SK-N-SH (cell line): ENCODE measurements around the gene ARHGAP15. TPM values are rescaled to one million over a fixed set of nuclear protein-coding genes. Genes with fewer than 3 reads are reported as not detected.

ENCODE experiments used
- CTCF ChIA-PET: fragments of 300-600, 350-600 bp; formaldehyde crosslinking; extraction: SDS; loops from one replicate; lab custom pipeline; 2021; lab: Yijun Ruan, JAX
- POLR2A ChIA-PET: fragments of 350-600 bp; sonication (Branson Sonifier 250); formaldehyde crosslinking; extraction: SDS; loops from one replicate; lab custom pipeline; 2020; ENCODE audit warnings: antibody characterized with exemption, inconsistent platforms; lab: Yijun Ruan, JAX
- DNase-seq: peaks from one replicate; pipeline ENCODE4 v3.0.0; 2012
- H2AFZ ChIP-seq: fragments of 200-600 bp; sonication (generic); 2 replicates; pipeline ENCODE4 v1.8.1; 2016; ENCODE audit warnings: antibody characterized with exemption, mild to moderate bottlenecking, low read depth
- H3F3A ChIP-seq: fragments of 200-600 bp; sonication (generic); replicated peaks from 2 replicates; pipeline ENCODE3; 2016; ENCODE audit warnings: antibody characterized with exemption, mild to moderate bottlenecking; ENCODE audit not compliant: insufficient read depth
- H3K27ac ChIP-seq, 2 experiments: fragments of 200-500 bp in 1 of 2; fragments of 200-600 bp in 1 of 2; sonication (Bioruptor generic) in 1 of 2; sonication (generic), shearing (Covaris generic) in 1 of 2; 2 replicates each; pipeline versions ENCODE4 v1.5.1 to v1.6.1; 2014 to 2016; ENCODE audit warnings: low read depth in 2 of 2, inconsistent platforms in 1 of 2, low read length in 1 of 2, mild to moderate bottlenecking in 1 of 2, mixed read lengths in 1 of 2
- H3K27me3 ChIP-seq: fragments of 200-600 bp; sonication (generic), shearing (Covaris generic); 2 replicates; pipeline ENCODE4 v1.6.1; 2016; ENCODE audit warnings: mixed run types; ENCODE audit not compliant: insufficient read depth
- H3K36me3 ChIP-seq, 2 experiments: fragments of 200-500 bp in 1 of 2; fragments of 200-600 bp in 1 of 2; sonication (Bioruptor generic) in 1 of 2; sonication (generic) in 1 of 2; replicated peaks in 1 of 2; 2 replicates each; pipeline versions ENCODE3 to v1.5.1; 2014 to 2016; ENCODE audit warnings: low read length in 1 of 2, mild to moderate bottlenecking in 1 of 2; ENCODE audit not compliant: insufficient read depth in 2 of 2, control insufficient read depth in 1 of 2
- H3K4me1 ChIP-seq, 2 experiments: fragments of 200-500 bp in 1 of 2; fragments of 200-600 bp in 1 of 2; sonication (Bioruptor generic) in 1 of 2; sonication (generic), shearing (Covaris generic) in 1 of 2; 2 replicates each; pipeline versions ENCODE4 v1.5.1 to v1.6.1; 2014 to 2016; ENCODE audit warnings: low read depth in 1 of 2, low read length in 1 of 2, mixed run types in 1 of 2; ENCODE audit not compliant: insufficient read depth in 2 of 2, control insufficient read depth in 1 of 2
- H3K4me2 ChIP-seq: fragments of 200-600 bp; sonication (generic), shearing (Covaris generic); 2 replicates; pipeline ENCODE4 v1.6.1; 2017; ENCODE audit warnings: mixed run types
- H3K4me3 ChIP-seq, 2 experiments: fragments of 200-500 bp in 1 of 2; fragments of 200-600 bp in 1 of 2; sonication (Bioruptor generic) in 1 of 2; sonication (generic), shearing (Covaris generic) in 1 of 2; 2 replicates each; pipeline versions ENCODE4 v1.5.1 to v1.8.1; 2014 to 2016; ENCODE audit warnings: low read depth in 2 of 2, inconsistent platforms in 1 of 2, low read length in 1 of 2, mild to moderate bottlenecking in 1 of 2, mixed read lengths in 1 of 2, moderate library complexity in 1 of 2
- H3K79me2 ChIP-seq: fragments of 200-600 bp; sonication (generic); 2 replicates; pipeline ENCODE4 v1.8.1; 2017; ENCODE audit warnings: mild to moderate bottlenecking; ENCODE audit not compliant: insufficient read depth
- H3K9ac ChIP-seq: fragments of 200-600 bp; sonication (generic); 2 replicates; pipeline ENCODE4 v1.6.1; 2017; ENCODE audit warnings: mixed run types
- H3K9me2 ChIP-seq: fragments of 200-600 bp; sonication (generic); 2 replicates; pipeline ENCODE4 v1.6.1; 2017; ENCODE audit warnings: mixed run types
- H3K9me3 ChIP-seq: fragments of 200-600 bp; sonication (generic); 2 replicates; pipeline ENCODE4 v1.6.1; 2017; ENCODE audit warnings: mixed run types, mild to moderate bottlenecking, moderate library complexity
- H4K20me1 ChIP-seq: fragments of 200-600 bp; sonication (generic); 2 replicates; pipeline ENCODE4 v1.6.1; 2017; ENCODE audit warnings: mild to moderate bottlenecking, mixed run types; ENCODE audit not compliant: insufficient read depth
- EP300 ChIP-seq, 2 experiments: IDR thresholded peaks; 2 replicates each; pipeline versions ENCODE4 v1.4.0 to v1.6.1; 2012; ENCODE audit warnings: borderline replicate concordance in 1 of 2, low read depth in 1 of 2, low read length in 1 of 2
- EZH2phosphoT487 ChIP-seq: fragments of 200-600 bp; sonication (generic); IDR thresholded peaks from 2 replicates; pipeline ENCODE4 v1.6.1; 2017; ENCODE audit warnings: low read depth, mixed run types, mild to moderate bottlenecking, antibody characterized with exemption, moderate library complexity, borderline replicate concordance
- FOSL2 ChIP-seq: IDR thresholded peaks from 2 replicates; pipeline ENCODE4 v1.4.0; 2012; ENCODE audit warnings: low read depth, mild to moderate bottlenecking, moderate library complexity, borderline replicate concordance
- FOXM1 ChIP-seq: IDR thresholded peaks from 2 replicates; pipeline ENCODE4 v1.4.0; 2012; ENCODE audit warnings: low read depth, mild to moderate bottlenecking
- GABPA ChIP-seq: IDR thresholded peaks from 2 replicates; pipeline ENCODE4 v1.4.0; 2012; ENCODE audit warnings: low read depth, mild to moderate bottlenecking
- IRF3 ChIP-seq: fragments of 150-350 bp; IDR thresholded peaks from 2 replicates; pipeline ENCODE4 v1.6.1; 2016; ENCODE audit warnings: mild to moderate bottlenecking, low read depth, low read length
- JUND ChIP-seq: IDR thresholded peaks from 2 replicates; pipeline ENCODE4 v1.4.0; 2012
- MAX ChIP-seq: IDR thresholded peaks from 2 replicates; pipeline ENCODE4 v1.4.0; 2012; ENCODE audit warnings: low read depth
- RFX5 ChIP-seq: IDR thresholded peaks from 2 replicates; pipeline ENCODE4 v1.6.1; 2012; ENCODE audit warnings: mild to moderate bottlenecking, improper control_type of control experiment, low read length
- RXRA ChIP-seq: IDR thresholded peaks from 2 replicates; pipeline ENCODE4 v1.4.0; 2012; ENCODE audit warnings: low read depth, mild to moderate bottlenecking, borderline replicate concordance
- SMC3 ChIP-seq: IDR thresholded peaks from 2 replicates; pipeline ENCODE4 v1.6.1; 2012; ENCODE audit warnings: low read depth, low read length, improper control_type of control experiment
- TCF12 ChIP-seq: IDR thresholded peaks from 2 replicates; pipeline ENCODE4 v1.4.0; 2012
- TEAD4 ChIP-seq: IDR thresholded peaks from 2 replicates; pipeline ENCODE4 v1.4.0; 2012; ENCODE audit warnings: mild to moderate bottlenecking, borderline replicate concordance; ENCODE audit not compliant: insufficient read depth
- YY1 ChIP-seq: IDR thresholded peaks from 2 replicates; pipeline ENCODE4 v1.4.0; 2012; ENCODE audit warnings: low read depth, mild to moderate bottlenecking
- WGBS: methylation state at CpG from one replicate; pipeline ENCODE4 v1.1.6; 2017; ENCODE audit warnings: low lambda C conversion rate; 5-methylcytosine and 5-hydroxymethylcytosine counted together
- polyA plus RNA-seq, 3 experiments: library from polyadenylated mRNA; depleted of rRNA; stranded (reverse); fragments of >200 nt; gene quantifications; 2 replicates each; pipeline ENCODE4 v1.2.3, GENCODE V29; 2012

Gene ARHGAP15
- polyA plus RNA-seq, 1 of the 3 experiments (the other 2 are of a cell fraction): not detected

DNA sequence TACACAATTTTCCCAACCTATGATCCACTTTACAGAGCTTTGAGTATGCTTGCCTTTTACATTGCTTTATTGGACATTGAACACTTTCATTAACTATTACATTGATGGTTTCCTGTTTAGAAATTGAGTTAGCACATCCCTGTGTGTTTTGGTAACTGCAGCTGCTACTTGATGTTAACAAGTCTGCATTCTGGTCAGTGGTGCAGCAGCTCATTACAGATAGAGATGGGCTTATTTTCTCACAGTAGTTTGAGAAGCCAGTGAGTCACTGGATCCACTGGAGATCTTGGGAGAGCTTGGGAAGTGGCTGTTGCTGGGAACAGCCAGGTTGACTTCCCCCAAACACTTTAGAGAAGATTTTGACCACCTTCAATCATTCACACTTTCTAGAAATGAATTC lies 150.5 kb downstream of the ARHGAP15 start:
- Histone ChIP-seq H3K4me3 (no peak overlapping the region), H3K36me3 (no peaks in the 10 kb centered on the region), H3K27ac (no peak overlapping the region), H4K20me1 (no peaks in the 10 kb centered on the region), H3K9ac (no peak overlapping the region), H3K27me3 (no peaks in the 10 kb centered on the region), H2AFZ (no peak overlapping the region), H3K9me3 (no peaks in the 10 kb centered on the region), H3K4me2 (no peak overlapping the region), H3K79me2 (no peaks in the 10 kb centered on the region), H3K9me2 (no peaks in the 10 kb centered on the region), H3K4me1 (no peaks in the 10 kb centered on the region), H3F3A (no peaks in the 10 kb centered on the region)
- DNase-seq: no peak
- POLR2A ChIA-PET: no interaction called here
- TF ChIP-seq JUND: no peak
- no peak for TF ChIP-seq EP300 (IDR thresholded peaks at IDR 0.05; ENCODE audit: borderline replicate concordance in 1 of 2, low read depth in 1 of 2, low read length in 1 of 2)
- CTCF ChIA-PET: interaction anchor here (1.1 to 2.1 kb wide), 2 partner anchors 20 to 207 kb away, joined by 3 to 7 read pairs; no protein-coding TSS in a partner anchor

- Histone ChIP-seq H3K9ac (no peak overlapping the region), H3K4me1 (no peaks in the 10 kb centered on the region), H3K9me2 (no peaks in the 10 kb centered on the region), H3K9me3 (no peaks in the 10 kb centered on the region), H4K20me1 (no peaks in the 10 kb centered on the region), H2AFZ (no peak overlapping the region), H3K27me3 (no peaks in the 10 kb centered on the region), H3F3A (no peaks in the 10 kb centered on the region), H3K79me2 (no peaks in the 10 kb centered on the region), H3K4me3 (no peak overlapping the region), H3K36me3 (no peaks in the 10 kb centered on the region), H3K27ac (no peak overlapping the region), H3K4me2 (no peak overlapping the region)
- TF ChIP-seq IRF3 (no peak), MAX (no peak), TEAD4 (no peak), YY1 (no peak), RXRA (no peak), EZH2phosphoT487 (no peak), RFX5 (no peak), SMC3 (no peak), FOXM1 (no peak), TCF12 (no peak), GABPA (no peak), FOSL2 (no peak)
- POLR2A ChIA-PET: no interaction called here
- 56% methylated on average over 3 of the region's 3 CpGs for WGBS
- no peak for DNase-seq
- CTCF ChIA-PET: interaction anchor here (1.0 to 2.1 kb wide), 3 partner anchors 11 to 207 kb away, joined by 3 to 7 read pairs (median 3); no protein-coding TSS in a partner anchor
Measured at GRCh38 chr2:143280097-143280757, 151.0 kb downstream of the ARHGAP15 start.
